H1 (cell line): Measurements from ENCODE around the gene FOSL1. TPM values are rescaled to one million over a fixed set of nuclear protein-coding genes. Genes with fewer than 3 reads are reported as not detected.

Source experiments
- CBX5 ChIP-seq: fragments of 300-800, 300-1000 bp; sonication (generic); IDR thresholded peaks from 2 replicates; pipeline ENCODE4 v1.7.1; 2016; ENCODE audit warnings: antibody characterized with exemption, low read length, low read depth
- CHD1 ChIP-seq: IDR thresholded peaks from 2 replicates; pipeline ENCODE4 v1.6.1; 2012; ENCODE audit warnings: low read depth, low read length, improper control_type of control experiment
- GABPA ChIP-seq: IDR thresholded peaks from 2 replicates; pipeline ENCODE4 v1.6.1; 2011; ENCODE audit warnings: mild to moderate bottlenecking, low read length, moderate library complexity, borderline replicate concordance; ENCODE audit not compliant: insufficient read depth
- HDAC2 ChIP-seq, 2 experiments: fragments of 300-600 bp in 1 of 2; sonication (generic) in 1 of 2; IDR thresholded peaks; 2 replicates each; pipeline ENCODE4 v1.6.1; 2011 to 2012; ENCODE audit warnings: low read depth in 2 of 2, low read length in 2 of 2, mild to moderate bottlenecking in 2 of 2, moderate library complexity in 2 of 2, borderline replicate concordance in 1 of 2, inconsistent platforms in 1 of 2
- HDAC6 ChIP-seq: IDR thresholded peaks from one replicate; pipeline ENCODE4 v1.7.1; 2012; ENCODE audit warnings: low read depth, mild to moderate bottlenecking, inconsistent platforms, low read length, moderate library complexity
- JUND ChIP-seq: IDR thresholded peaks from 2 replicates; pipeline ENCODE4 v1.6.1; 2011; ENCODE audit warnings: mild to moderate bottlenecking, improper control_type of control experiment, low read length
- NRF1 ChIP-seq: IDR thresholded peaks from 2 replicates; pipeline ENCODE4 v1.6.1; 2011; ENCODE audit warnings: mild to moderate bottlenecking, low read depth, low read length, improper control_type of control experiment
- POU5F1 ChIP-seq: IDR thresholded peaks from 2 replicates; pipeline ENCODE4 v1.6.1; 2011; ENCODE audit warnings: low read depth, mild to moderate bottlenecking, low read length, moderate library complexity
- RBBP5 ChIP-seq: IDR thresholded peaks from 2 replicates; pipeline ENCODE4 v1.7.1; 2012; ENCODE audit warnings: low read depth, mild to moderate bottlenecking, inconsistent platforms, low read length, moderate library complexity, borderline replicate concordance
- RNF2 ChIP-seq: fragments of 200-900, 300-1000 bp; sonication (generic); IDR thresholded peaks from 2 replicates; pipeline ENCODE4 v1.7.1; 2016; ENCODE audit warnings: borderline replicate concordance, low read depth, mild to moderate bottlenecking, antibody characterized with exemption, low read length; ENCODE audit not compliant: poor library complexity, severe bottlenecking; ENCODE audit errors: missing control alignments
- SAP30 ChIP-seq: fragments of 300-600 bp; sonication (generic); IDR thresholded peaks from 2 replicates; pipeline ENCODE4 v1.7.1; 2012; ENCODE audit warnings: low read length, moderate library complexity, mild to moderate bottlenecking, inconsistent platforms; ENCODE audit not compliant: insufficient read depth, insufficient replicate concordance
- TEAD4 ChIP-seq: IDR thresholded peaks from 2 replicates; pipeline ENCODE4 v1.6.1; 2012; ENCODE audit warnings: low read depth, low read length, inconsistent platforms, mixed read lengths
- polyA plus RNA-seq, 7 experiments: library from polyadenylated mRNA; depleted of rRNA in 3 of 7; stranded (reverse) in 5 of 7; unstranded in 2 of 7; fragments of >200 nt in 5 of 7; fragments of 200-250 nt in 2 of 7; gene quantifications; 1 replicate in 5 of 7; 2 replicates in 1 of 7; 4 replicates in 1 of 7; pipeline versions ENCODE4 v1.2.1 to v1.2.3, GENCODE V29; 2011 to 2013; ENCODE audit warnings: missing spikeins in 2 of 7, mixed read lengths in 2 of 7
- total RNA-seq: library from RNA; stranded (reverse); fragmentation: NEBNext Ultra II Directional; extraction: Animal tissue kit (Norgen Biotek cat#: 25700); gene quantifications from 2 replicates; pipeline ENCODE4 v1.2.1, GENCODE V29; 2021

FOSL1 gene
- total and polyA plus RNA-seq, 2 of the 8 experiments (the other 6 are each of a cell fraction or from before 2014, with no cell fraction given), result 6.3 to 7.2 TPM

GRCh38 chr11:65918211-65919140 is 18.3 kb upstream of the FOSL1 start, which contains the start of gene C11orf68 (continued):
- TF ChIP-seq GABPA, result no peak
- no peak for TF ChIP-seq CBX5
- TF ChIP-seq RBBP5, result 0 out of 2 replicates have a peak, but pooled peaks have one; percentile 9
- TF ChIP-seq CHD1, result no peak
- no peak for TF ChIP-seq POU5F1
- no peak for TF ChIP-seq HDAC6
- TF ChIP-seq JUND, result no peak
- no peak for TF ChIP-seq SAP30
- TF ChIP-seq HDAC2 (IDR thresholded peaks at IDR 0.05; ENCODE audit: borderline replicate concordance in 1 of 2, low read depth in 2 of 2, low read length in 2 of 2), result peak in 1 of 2 experiments; percentile 28; a peak in 1 of 4 replicates
- no peak for TF ChIP-seq NRF1
- no peak for TF ChIP-seq TEAD4
- no peak for TF ChIP-seq RNF2
